Stimulated activated CD4-positive, alpha-beta T cell treated with anti-CD3 and anti-CD28 coated beads, Interleukin-12 subunit alpha, Interleukin-12 subunit beta, amount 100 ng/mL, for 24 hours (primary cell): ENCODE results near the gene ITM2A.

Experiments used
- DNase-seq, 2 experiments: peaks; one replicate each; pipeline ENCODE4 v3.0.0-alpha.2; 2020; ENCODE audit warnings: low read depth in 2 of 2

The ITM2A gene

GRCh38 chrX:79366873-79367749 is at the start of gene ITM2A:
ITM2A (minus strand) TSS chrX:79367334; CDS start chrX:79367215, 119 bp downstream.
- DNase-seq = peak; percentile 31 to 42

- no peak for DNase-seq
Measured at GRCh38 chrX:79415056-79415455, 47.9 kb upstream of the ITM2A start.

- no peak for DNase-seq
Measured at GRCh38 chrX:79413963-79414362, 46.8 kb upstream of the ITM2A start.

- no peak for DNase-seq
Measured at GRCh38 chrX:79412972-79413371, 45.8 kb upstream of the ITM2A start.

GRCh38 chrX:79412166-79412565 is 45.0 kb upstream of the ITM2A start:
- no peak for DNase-seq

- DNase-seq = no peak
Measured at GRCh38 chrX:79409657-79410056, 42.5 kb upstream of the ITM2A start.

- DNase-seq = no peak
Measured at GRCh38 chrX:79408623-79409322, 41.6 kb upstream of the ITM2A start.

GRCh38 chrX:79400623-79401022 is 33.5 kb upstream of the ITM2A start:
- no peak for DNase-seq

GRCh38 chrX:79375340-79375739 is 8.2 kb upstream of the ITM2A start:
- no peak for DNase-seq

- DNase-seq = no peak
Measured at GRCh38 chrX:79371640-79372039, 4.5 kb upstream of the ITM2A start.

- no peak for DNase-seq
Measured at GRCh38 chrX:79371101-79371500, 4.0 kb upstream of the ITM2A start.

- no peak for DNase-seq
Measured at GRCh38 chrX:79369871-79370270, 2.7 kb upstream of the ITM2A start.

GRCh38 chrX:79368441-79368840 is 1.3 kb upstream of the ITM2A start:
- no peak for DNase-seq

- no peak for DNase-seq
Measured at GRCh38 chrX:79367907-79368306, 773 bp upstream of the ITM2A start.

- DNase-seq = no peak
Measured at GRCh38 chrX:79366556-79366872, 620 bp downstream of the ITM2A start.

GRCh38 chrX:79365591-79365990 is 1.5 kb downstream of the ITM2A start:
- DNase-seq = no peak

GRCh38 chrX:79364306-79364705 is 2.8 kb downstream of the ITM2A start:
- DNase-seq = no peak

- DNase-seq = no peak
Measured at GRCh38 chrX:79361192-79361870, 5.8 kb downstream of the ITM2A start.

- DNase-seq = no peak
Measured at GRCh38 chrX:79336869-79337815, 30.0 kb downstream of the ITM2A start.

GRCh38 chrX:79330022-79330421 is 37.1 kb downstream of the ITM2A start:
- no peak for DNase-seq

- DNase-seq = peak in 1 of 2 experiments; percentile 1
Measured at GRCh38 chrX:79325263-79325958, 41.7 kb downstream of the ITM2A start.
